ENCODE results near the gene CHORDC1. TPM values are rescaled to one million over a fixed set of nuclear protein-coding genes. Genes with fewer than 3 reads are reported as not detected.

CHORDC1 gene
- total and polyA plus RNA-seq, 2 of the 8 experiments (the other 6 are each of a cell fraction or from before 2014, with no cell fraction given) = 28.9 to 97.1 TPM

DNA sequence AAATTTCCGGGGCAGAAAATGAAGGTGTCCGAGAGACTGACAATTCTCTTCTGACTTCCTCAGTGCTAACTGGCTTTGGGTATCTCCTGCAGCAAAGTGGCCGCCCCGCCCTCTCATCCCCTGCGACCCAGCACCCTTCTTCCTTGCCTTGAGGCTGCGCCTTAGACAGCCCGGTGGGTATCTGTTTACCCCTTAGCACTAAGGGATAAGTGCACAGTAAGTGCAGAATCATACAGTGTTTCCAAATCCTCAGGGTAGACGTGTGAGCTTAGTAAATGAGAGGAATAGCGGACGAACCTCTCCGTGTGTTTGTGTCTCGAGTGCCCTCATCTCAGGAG, 368 bp upstream of the CHORDC1 start:
- H3K4me3 ChIP-seq (ENCODE audit: extremely low read depth in 1 of 4, insufficient read depth in 2 of 4, low read depth in 3 of 4, low read length in 4 of 4) = peak overlapping the region; percentile 88 to 98 (median 90)
- no peak overlapping the region for H2BK120ac ChIP-seq (replicated peaks; ENCODE audit: low read depth, low read length)
- DNase-seq (ENCODE audit: low read depth in 1 of 2, low spot score in 2 of 2) (no peak), FAIRE-seq (no peak)
- H3K23me2 ChIP-seq (ENCODE audit: low read depth, low read length) = peaks cover 10% of the 10 kb centered on the region
- no peaks in the 10 kb centered on the region; a peak in 4 of 7 replicates for H3K4me1 ChIP-seq (replicated peaks in 1 of 4; ENCODE audit: control insufficient read depth in 3 of 4, insufficient read depth in 4 of 4, low read length in 3 of 4)
- ChIA-PET POLR2A (ENCODE audit: partially characterized antibody) (interaction anchor here (0.7 kb wide), 1 partner anchor 9 kb away, joined by 3 read pairs; no protein-coding TSS in a partner anchor), CTCF (ENCODE audit: partially characterized antibody) (interaction anchor here (0.6 to 1.0 kb wide), 3 partner anchors 16 to 237 kb away, joined by 3 read pairs; no protein-coding TSS in a partner anchor)
- no peak overlapping the region for H2AK5ac ChIP-seq (ENCODE audit: low read depth, low read length)
- H3K4ac ChIP-seq (replicated peaks; ENCODE audit: insufficient read length, low read depth, low read length) = no peak overlapping the region
- H3K9ac ChIP-seq (replicated peaks in 1 of 4; ENCODE audit: extremely low read depth in 1 of 4, low read depth in 3 of 4, low read length in 3 of 4) = peak overlapping the region in 3 of 4 experiments; percentile 57 to 82 (median 73); a peak in 6 of 7 replicates
- TF ChIP-seq CBX8 (IDR thresholded peaks at IDR 0.05; ENCODE audit: borderline replicate concordance, low read depth, low read length) = no peak
- TF ChIP-seq KDM4A (IDR thresholded peaks at IDR 0.05; ENCODE audit: low read depth, low read length, severe bottlenecking) = no peak
- TF ChIP-seq TEAD4 (IDR thresholded peaks at IDR 0.05; ENCODE audit: low read depth, low read length) = no peak
- no peak for TF ChIP-seq NRF1 (IDR thresholded peaks at IDR 0.05; ENCODE audit: low read depth, low read length)
- no peak for TF ChIP-seq PHF8 (conservative IDR thresholded peaks at IDR 0.05; ENCODE audit: low read depth, low read length)
- no peak for TF ChIP-seq SP2 (IDR thresholded peaks at IDR 0.05; ENCODE audit: low read length)
- TF ChIP-seq BACH1 (IDR thresholded peaks at IDR 0.05; ENCODE audit: low read length) = no peak
- TF ChIP-seq SP1 (IDR thresholded peaks at IDR 0.05; ENCODE audit: low read depth, low read length) = no peak
- TF ChIP-seq RAD21 (IDR thresholded peaks at IDR 0.05 in 1 of 2, conservative IDR thresholded peaks at IDR 0.05 in 1 of 2; ENCODE audit: low read depth in 2 of 2, low read length in 2 of 2) = no peak
- no peak for TF ChIP-seq MAX (IDR thresholded peaks at IDR 0.05)
- no peak for TF ChIP-seq CEBPB (IDR thresholded peaks at IDR 0.05; ENCODE audit: low read depth, low read length)
- WGBS, 2 experiments (ENCODE audit: extremely low coverage in 1 of 2, insufficient coverage in 1 of 2, insufficient read length in 1 of 2, insufficient replicate concordance in 2 of 2, low coverage in 1 of 2, low lambda C conversion rate in 2 of 2, missing lambda C conversion rate in 1 of 2) = 16% methylated on average over 11 of the region's 12 CpGs; no CpG with 5 or more reads in 1 of the 2 experiments
- H3K27ac ChIP-seq (ENCODE audit: low read depth, low read length) = 0 out of 2 replicates have a peak overlapping the region, but pooled peaks have one; percentile 72
- no peak overlapping the region for H4K5ac ChIP-seq (ENCODE audit: insufficient read length, low read depth, low read length)
- H3K4me2 ChIP-seq (ENCODE audit: insufficient read depth in 1 of 2, low read depth in 2 of 2, low read length in 2 of 2) = peak overlapping the region; percentile 68 to 94
- peak overlapping the region; percentile 67 for H2BK5ac ChIP-seq (ENCODE audit: low read depth, low read length)
- peak overlapping the region; percentile 88 for H3K18ac ChIP-seq (ENCODE audit: extremely low read depth, low read length)
- peaks cover 22 to 53% of the 10 kb centered on the region in 2 experiments for H3K79me2 ChIP-seq (ENCODE audit: control insufficient read depth in 1 of 2, insufficient read depth in 2 of 2, low read length in 2 of 2)
- H3K56ac ChIP-seq (replicated peaks; ENCODE audit: insufficient read length, low read depth, low read length) = no peak overlapping the region
- no peak overlapping the region for H3K23ac ChIP-seq (ENCODE audit: insufficient read length)
- H2BK15ac ChIP-seq (ENCODE audit: low read length) = no peak overlapping the region
- H3K79me1 ChIP-seq (ENCODE audit: low read depth, low read length) = no peaks in the 10 kb centered on the region
- H3K14ac ChIP-seq (ENCODE audit: insufficient read length) = no peak overlapping the region
- peak overlapping the region; percentile 98 for H2AFZ ChIP-seq (ENCODE audit: low read length)
- 0 out of 2 replicates have a peak overlapping the region, but pooled peaks have one; percentile 18 for H2BK12ac ChIP-seq (ENCODE audit: low read depth, low read length)
- H4K8ac ChIP-seq (ENCODE audit: extremely low read depth, insufficient read depth, low read length) = no peak overlapping the region
- H3K9me3 ChIP-seq (ENCODE audit: insufficient read depth in 2 of 2, low read depth in 1 of 2, low read length in 1 of 2) = no peaks in the 10 kb centered on the region; a peak in 1 of 4 replicates
- H2BK20ac ChIP-seq (ENCODE audit: low read length) = no peak overlapping the region
- H4K91ac ChIP-seq (replicated peaks; ENCODE audit: insufficient read length, low read length) = no peak overlapping the region
- peaks cover 1 to 3% of the 10 kb centered on the region in 2 experiments for H4K20me1 ChIP-seq (replicated peaks in 1 of 2; ENCODE audit: control insufficient read depth in 1 of 2, insufficient read depth in 2 of 2, low read length in 2 of 2)
- H3K36me3 ChIP-seq (ENCODE audit: control insufficient read depth in 2 of 4, insufficient read depth in 4 of 4, low read length in 3 of 4) = peaks cover 0 to 3% (median 0%) of the 10 kb centered on the region in 4 experiments; a peak in 1 of 8 replicates
- no peaks in the 10 kb centered on the region for H3K27me3 ChIP-seq (replicated peaks in 1 of 4; ENCODE audit: control insufficient read depth in 3 of 4, extremely low read depth in 1 of 4, insufficient read depth in 3 of 4, low read length in 3 of 4)
